ENCODE data around the gene SLC35C1.

SLC35C1 gene

DNA sequence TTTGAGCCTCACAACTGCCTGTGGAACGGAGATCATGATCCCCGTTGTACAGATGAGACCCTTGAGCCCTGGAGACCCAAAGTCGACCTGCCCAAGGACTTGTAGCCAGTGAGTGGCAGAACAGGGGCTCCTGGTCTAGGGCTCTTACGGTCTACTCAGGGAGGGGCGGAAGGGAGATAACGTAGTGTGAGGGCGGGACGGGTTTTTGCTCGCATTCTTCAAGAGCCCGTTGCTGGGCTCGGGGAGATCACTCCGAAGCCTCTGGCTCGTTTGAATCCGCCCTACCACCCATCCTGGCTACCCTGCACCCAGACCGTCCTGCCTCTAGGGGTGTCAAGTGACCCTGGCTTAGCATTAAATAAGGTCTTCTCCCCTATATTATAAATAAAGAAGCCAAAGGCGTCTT lies 43.0 kb downstream of the SLC35C1 start:
- Histone ChIP-seq H3K4me3 (ENCODE audit: low read depth, low read length) (peak overlapping the region; percentile 92), H3K36me3 (ENCODE audit: insufficient read depth, low read length) (no peaks in the 10 kb centered on the region), H3K27ac (ENCODE audit: low read depth, low read length) (peak overlapping the region; percentile 73; the same call in 1 of the 2 replicates), H2AFZ (ENCODE audit: low read length, unreplicated experiment) (peak overlapping the region; percentile 88), H3K27me3 (ENCODE audit: insufficient read depth, low read length) (no peaks in the 10 kb centered on the region), H3K79me2 (ENCODE audit: control insufficient read depth, insufficient read depth, low read length, unreplicated experiment) (peaks cover 24% of the 10 kb centered on the region), H3K4me1 (ENCODE audit: control insufficient read depth, insufficient read depth, low read length, unreplicated experiment) (peaks cover 15% of the 10 kb centered on the region)

DNA sequence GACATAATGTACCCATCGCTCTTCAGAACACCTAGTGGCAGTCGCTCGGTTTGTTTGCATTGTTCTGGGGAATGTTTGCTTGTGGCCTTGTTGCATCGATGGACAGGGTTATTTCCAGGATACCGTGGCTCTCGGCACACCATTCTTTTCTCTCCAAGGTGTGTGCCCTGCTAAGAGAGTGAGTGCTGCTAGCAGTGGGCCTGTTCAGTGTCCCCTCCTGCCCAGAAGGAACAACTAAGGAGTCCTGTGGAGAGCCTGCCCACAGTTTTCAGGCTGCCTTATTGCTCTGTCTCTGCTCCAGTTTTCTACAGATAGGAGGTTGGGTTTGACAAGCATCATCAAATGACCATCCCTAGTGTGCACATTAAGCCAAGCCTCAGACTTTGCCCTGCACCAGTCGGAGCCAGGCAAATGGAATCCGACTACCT lies 43.7 kb downstream of the SLC35C1 start:
- no peak overlapping the region for H2AFZ ChIP-seq (ENCODE audit: low read length, unreplicated experiment)
- H3K4me1 ChIP-seq (ENCODE audit: control insufficient read depth, insufficient read depth, low read length, unreplicated experiment) = peaks cover 14% of the 10 kb centered on the region
- peaks cover 28% of the 10 kb centered on the region for H3K79me2 ChIP-seq (ENCODE audit: control insufficient read depth, insufficient read depth, low read length, unreplicated experiment)
- H3K27ac ChIP-seq (ENCODE audit: low read depth, low read length) = no peak overlapping the region
- peak overlapping the region; percentile 92 for H3K4me3 ChIP-seq (ENCODE audit: low read depth, low read length)
- H3K36me3 ChIP-seq (ENCODE audit: insufficient read depth, low read length) = no peaks in the 10 kb centered on the region
- no peaks in the 10 kb centered on the region for H3K27me3 ChIP-seq (ENCODE audit: insufficient read depth, low read length)

GRCh38 chr11:45850446-45850845 lies 45.5 kb downstream of the SLC35C1 start:
- Histone ChIP-seq H3K4me1 (ENCODE audit: control insufficient read depth, insufficient read depth, low read length, unreplicated experiment) (peaks cover 14% of the 10 kb centered on the region), H3K4me3 (ENCODE audit: low read depth, low read length) (no peak overlapping the region), H3K79me2 (ENCODE audit: control insufficient read depth, insufficient read depth, low read length, unreplicated experiment) (peaks cover 31% of the 10 kb centered on the region), H2AFZ (ENCODE audit: low read length, unreplicated experiment) (no peak overlapping the region), H3K27me3 (ENCODE audit: insufficient read depth, low read length) (no peaks in the 10 kb centered on the region), H3K27ac (ENCODE audit: low read depth, low read length) (no peak overlapping the region), H3K36me3 (ENCODE audit: insufficient read depth, low read length) (no peaks in the 10 kb centered on the region)

DNA sequence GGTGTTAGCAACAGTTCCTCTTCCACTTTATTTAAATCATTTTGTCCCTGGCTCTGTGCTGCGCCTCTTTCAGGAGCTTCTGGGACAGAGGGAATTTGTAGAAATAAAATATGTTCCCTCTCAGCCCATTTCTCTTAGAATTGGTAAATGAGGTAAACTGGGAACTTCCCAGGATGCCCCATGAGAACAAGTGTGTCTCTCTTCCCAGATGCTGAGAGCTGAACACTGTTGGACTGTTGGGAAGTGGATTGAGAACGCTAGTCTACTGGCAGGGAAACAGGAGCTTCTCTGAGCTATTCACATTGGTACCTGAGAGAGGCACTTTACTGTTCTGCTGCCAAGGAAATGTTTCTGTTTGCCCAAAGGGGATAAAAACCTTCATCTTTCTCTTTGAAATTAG lies 46.3 kb downstream of the SLC35C1 start:
- Histone ChIP-seq H3K27me3 (ENCODE audit: insufficient read depth, low read length) (no peaks in the 10 kb centered on the region), H3K27ac (ENCODE audit: low read depth, low read length) (no peak overlapping the region), H3K4me1 (ENCODE audit: control insufficient read depth, insufficient read depth, low read length, unreplicated experiment) (peaks cover 14% of the 10 kb centered on the region), H3K36me3 (ENCODE audit: insufficient read depth, low read length) (no peaks in the 10 kb centered on the region), H2AFZ (ENCODE audit: low read length, unreplicated experiment) (no peak overlapping the region), H3K4me3 (ENCODE audit: low read depth, low read length) (no peak overlapping the region), H3K79me2 (ENCODE audit: control insufficient read depth, insufficient read depth, low read length, unreplicated experiment) (peaks cover 31% of the 10 kb centered on the region)

DNA sequence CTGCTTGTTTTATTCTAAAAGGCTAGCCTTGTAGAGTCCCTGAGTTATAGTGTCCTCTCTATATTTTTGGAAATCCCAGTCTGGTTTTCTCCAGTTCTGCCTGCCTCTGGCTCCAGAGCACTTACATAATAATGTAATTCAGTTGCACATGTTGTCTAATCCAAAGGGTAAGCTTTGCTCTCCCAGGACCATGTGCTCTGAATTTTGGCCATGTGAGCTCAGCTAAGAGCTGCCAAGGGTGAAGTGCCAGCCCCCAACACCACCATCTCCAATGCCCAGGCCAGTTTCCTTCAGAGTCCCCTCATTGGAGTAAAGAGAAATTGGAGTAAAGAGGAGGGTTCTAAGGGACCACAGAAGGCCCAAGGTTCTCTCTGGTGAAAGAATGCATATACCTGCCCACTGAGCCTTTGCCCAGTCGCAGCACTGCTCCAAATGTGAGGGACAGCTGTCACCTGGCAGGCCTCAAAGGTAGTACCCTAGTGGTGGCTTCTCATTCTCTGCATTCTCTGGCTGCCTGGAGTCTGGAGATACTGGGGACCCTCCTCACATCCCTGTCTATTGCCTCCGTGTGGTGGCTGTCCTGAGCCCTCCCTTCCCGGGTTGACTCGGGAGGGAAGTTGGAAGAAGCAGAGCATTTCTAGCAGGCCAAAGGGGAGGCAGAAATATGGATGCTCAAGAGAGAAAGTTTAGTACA lies 47.2 kb downstream of the SLC35C1 start:
- H3K27ac ChIP-seq (ENCODE audit: low read depth, low read length) = no peak overlapping the region
- H3K4me1 ChIP-seq (ENCODE audit: control insufficient read depth, insufficient read depth, low read length, unreplicated experiment) = peaks cover 14% of the 10 kb centered on the region
- H3K4me3 ChIP-seq (ENCODE audit: low read depth, low read length) = no peak overlapping the region
- no peaks in the 10 kb centered on the region; the same call in 1 of the 2 replicates for H3K36me3 ChIP-seq (ENCODE audit: insufficient read depth, low read length)
- peaks cover 31% of the 10 kb centered on the region for H3K79me2 ChIP-seq (ENCODE audit: control insufficient read depth, insufficient read depth, low read length, unreplicated experiment)
- H3K27me3 ChIP-seq (ENCODE audit: insufficient read depth, low read length) = no peaks in the 10 kb centered on the region
- no peak overlapping the region for H2AFZ ChIP-seq (ENCODE audit: low read length, unreplicated experiment)

- Histone ChIP-seq H3K27me3 (ENCODE audit: insufficient read depth, low read length) (no peaks in the 10 kb centered on the region), H3K4me1 (ENCODE audit: control insufficient read depth, insufficient read depth, low read length, unreplicated experiment) (peaks cover 20% of the 10 kb centered on the region), H3K27ac (ENCODE audit: low read depth, low read length) (no peak overlapping the region), H3K4me3 (ENCODE audit: low read depth, low read length) (no peak overlapping the region), H3K79me2 (ENCODE audit: control insufficient read depth, insufficient read depth, low read length, unreplicated experiment) (peaks cover 34% of the 10 kb centered on the region), H2AFZ (ENCODE audit: low read length, unreplicated experiment) (no peak overlapping the region), H3K36me3 (ENCODE audit: insufficient read depth, low read length) (no peaks in the 10 kb centered on the region; the same call in 1 of the 2 replicates)
Measured at GRCh38 chr11:45852712-45853101, 47.8 kb downstream of the SLC35C1 start.

- H3K4me3 ChIP-seq (ENCODE audit: low read depth, low read length) = no peak overlapping the region
- H3K27me3 ChIP-seq (ENCODE audit: insufficient read depth, low read length) = no peaks in the 10 kb centered on the region
- H3K27ac ChIP-seq (ENCODE audit: low read depth, low read length) = no peak overlapping the region
- no peak overlapping the region for H2AFZ ChIP-seq (ENCODE audit: low read length, unreplicated experiment)
- peaks cover 24% of the 10 kb centered on the region for H3K4me1 ChIP-seq (ENCODE audit: control insufficient read depth, insufficient read depth, low read length, unreplicated experiment)
- peaks cover 2% of the 10 kb centered on the region for H3K36me3 ChIP-seq (ENCODE audit: insufficient read depth, low read length)
- H3K79me2 ChIP-seq (ENCODE audit: control insufficient read depth, insufficient read depth, low read length, unreplicated experiment) = peaks cover 28% of the 10 kb centered on the region
Measured at GRCh38 chr11:45853332-45854219, 48.6 kb downstream of the SLC35C1 start.

GRCh38 chr11:45855308-45855707 lies 50.4 kb downstream of the SLC35C1 start:
- Histone ChIP-seq H3K27me3 (ENCODE audit: insufficient read depth, low read length) (no peaks in the 10 kb centered on the region), H3K4me1 (ENCODE audit: control insufficient read depth, insufficient read depth, low read length, unreplicated experiment) (peaks cover 36% of the 10 kb centered on the region), H3K36me3 (ENCODE audit: insufficient read depth, low read length) (peaks cover 5% of the 10 kb centered on the region), H3K4me3 (ENCODE audit: low read depth, low read length) (no peak overlapping the region), H3K79me2 (ENCODE audit: control insufficient read depth, insufficient read depth, low read length, unreplicated experiment) (peaks cover 20% of the 10 kb centered on the region), H2AFZ (ENCODE audit: low read length, unreplicated experiment) (no peak overlapping the region), H3K27ac (ENCODE audit: low read depth, low read length) (no peak overlapping the region)

DNA sequence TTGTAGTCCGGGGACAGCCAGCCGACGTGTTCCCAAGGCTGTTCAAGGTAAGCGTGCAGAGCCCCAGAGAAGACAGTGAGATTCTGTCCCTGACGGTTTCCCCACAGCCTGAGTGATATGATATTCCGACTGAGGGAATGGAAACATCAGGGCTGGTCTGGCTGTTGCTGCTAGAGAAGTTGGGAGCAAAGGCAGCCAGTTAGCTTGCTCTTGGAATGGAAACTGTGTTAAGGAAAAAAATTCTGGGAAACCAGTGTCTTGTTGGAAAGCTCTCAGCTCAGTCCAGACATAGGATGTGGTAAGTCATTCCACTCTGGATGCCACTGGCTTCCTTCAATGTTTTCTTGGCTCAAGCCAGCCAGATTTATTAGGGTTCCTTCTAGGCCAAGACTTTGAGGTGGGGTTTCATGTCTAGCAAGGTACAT lies 51.1 kb downstream of the SLC35C1 start:
- Histone ChIP-seq H3K36me3 (ENCODE audit: insufficient read depth, low read length) (peaks cover 5% of the 10 kb centered on the region), H3K4me1 (ENCODE audit: control insufficient read depth, insufficient read depth, low read length, unreplicated experiment) (peaks cover 38% of the 10 kb centered on the region), H3K4me3 (ENCODE audit: low read depth, low read length) (no peak overlapping the region), H3K27me3 (ENCODE audit: insufficient read depth, low read length) (no peaks in the 10 kb centered on the region), H2AFZ (ENCODE audit: low read length, unreplicated experiment) (no peak overlapping the region), H3K79me2 (ENCODE audit: control insufficient read depth, insufficient read depth, low read length, unreplicated experiment) (peaks cover 20% of the 10 kb centered on the region), H3K27ac (ENCODE audit: low read depth, low read length) (no peak overlapping the region)

DNA sequence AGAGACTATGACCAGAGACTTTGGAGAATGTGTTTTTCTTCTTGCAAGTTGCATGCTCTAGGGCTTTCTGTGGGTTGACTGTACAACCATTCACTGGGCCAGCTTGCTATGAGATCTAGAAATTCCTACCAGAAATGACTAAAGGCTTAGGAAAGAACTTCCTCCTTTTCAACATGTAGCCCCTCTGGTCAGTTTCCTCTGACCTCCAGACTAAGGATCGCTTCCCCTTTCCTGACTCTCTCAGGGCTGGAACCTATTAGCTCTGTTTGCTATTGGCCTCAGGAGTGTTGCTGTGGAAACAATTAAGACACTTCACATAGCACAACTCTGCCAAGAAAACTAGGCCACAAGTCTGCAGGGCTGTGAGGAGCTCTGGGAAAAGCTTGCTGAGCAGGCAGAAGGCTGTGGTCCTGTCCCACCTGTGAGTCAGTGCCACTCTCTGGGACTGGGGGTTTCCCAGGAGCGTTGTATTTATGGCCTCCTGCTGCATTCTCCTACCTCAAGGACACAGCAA lies 53.1 kb downstream of the SLC35C1 start:
- H3K4me3 ChIP-seq (ENCODE audit: low read depth, low read length) = no peak overlapping the region
- H3K27ac ChIP-seq (ENCODE audit: low read depth, low read length) = peak overlapping the region; percentile 71
- peaks cover 9% of the 10 kb centered on the region for H3K79me2 ChIP-seq (ENCODE audit: control insufficient read depth, insufficient read depth, low read length, unreplicated experiment)
- H3K4me1 ChIP-seq (ENCODE audit: control insufficient read depth, insufficient read depth, low read length, unreplicated experiment) = peaks cover 38% of the 10 kb centered on the region
- H3K27me3 ChIP-seq (ENCODE audit: insufficient read depth, low read length) = no peaks in the 10 kb centered on the region
- H3K36me3 ChIP-seq (ENCODE audit: insufficient read depth, low read length) = peaks cover 16% of the 10 kb centered on the region
- no peak overlapping the region for H2AFZ ChIP-seq (ENCODE audit: low read length, unreplicated experiment)

Measured in ACC112 (cell line).